ENCODE data around the gene C9orf153. TPM values are rescaled to one million over a fixed set of nuclear protein-coding genes. Genes with fewer than 3 reads are reported as not detected.

Gene C9orf153
- total and polyA plus RNA-seq, 2 donors (not counting 1 experiment from before 2014, with no cell fraction given): 0.67 TPM; not detected in 1

DNA sequence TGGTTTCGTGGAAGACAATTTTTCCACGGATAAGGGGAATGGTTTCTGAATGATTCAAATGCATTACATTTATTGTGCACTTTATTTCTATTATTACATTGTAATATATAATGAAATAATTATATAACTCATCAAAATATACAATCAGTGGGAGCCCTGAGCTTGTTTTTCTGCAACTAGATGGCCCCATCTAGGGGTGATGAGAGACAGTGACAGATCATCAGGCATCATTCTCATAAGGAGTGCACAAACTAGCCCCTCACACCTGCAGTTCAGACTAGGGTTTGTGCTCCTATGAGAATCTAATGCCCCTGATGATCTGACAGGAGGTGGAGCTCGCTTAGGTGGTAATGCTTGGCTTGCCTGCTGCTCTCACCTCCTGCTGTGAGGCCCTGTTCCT is 16.5 kb upstream of the C9orf153 start:
- no peak for TF ChIP-seq EZH2 (IDR thresholded peaks at IDR 0.05; ENCODE audit: borderline replicate concordance, insufficient read depth, low read depth, low read length, poor library complexity, severe bottlenecking)
- TF ChIP-seq, protein P1, sequence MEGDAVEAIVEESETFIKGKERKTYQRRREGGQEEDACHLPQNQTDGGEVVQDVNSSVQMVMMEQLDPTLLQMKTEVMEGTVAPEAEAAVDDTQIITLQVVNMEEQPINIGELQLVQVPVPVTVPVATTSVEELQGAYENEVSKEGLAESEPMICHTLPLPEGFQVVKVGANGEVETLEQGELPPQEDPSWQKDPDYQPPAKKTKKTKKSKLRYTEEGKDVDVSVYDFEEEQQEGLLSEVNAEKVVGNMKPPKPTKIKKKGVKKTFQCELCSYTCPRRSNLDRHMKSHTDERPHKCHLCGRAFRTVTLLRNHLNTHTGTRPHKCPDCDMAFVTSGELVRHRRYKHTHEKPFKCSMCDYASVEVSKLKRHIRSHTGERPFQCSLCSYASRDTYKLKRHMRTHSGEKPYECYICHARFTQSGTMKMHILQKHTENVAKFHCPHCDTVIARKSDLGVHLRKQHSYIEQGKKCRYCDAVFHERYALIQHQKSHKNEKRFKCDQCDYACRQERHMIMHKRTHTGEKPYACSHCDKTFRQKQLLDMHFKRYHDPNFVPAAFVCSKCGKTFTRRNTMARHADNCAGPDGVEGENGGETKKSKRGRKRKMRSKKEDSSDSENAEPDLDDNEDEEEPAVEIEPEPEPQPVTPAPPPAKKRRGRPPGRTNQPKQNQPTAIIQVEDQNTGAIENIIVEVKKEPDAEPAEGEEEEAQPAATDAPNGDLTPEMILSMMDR (IDR thresholded peaks at IDR 0.05): no peak

DNA sequence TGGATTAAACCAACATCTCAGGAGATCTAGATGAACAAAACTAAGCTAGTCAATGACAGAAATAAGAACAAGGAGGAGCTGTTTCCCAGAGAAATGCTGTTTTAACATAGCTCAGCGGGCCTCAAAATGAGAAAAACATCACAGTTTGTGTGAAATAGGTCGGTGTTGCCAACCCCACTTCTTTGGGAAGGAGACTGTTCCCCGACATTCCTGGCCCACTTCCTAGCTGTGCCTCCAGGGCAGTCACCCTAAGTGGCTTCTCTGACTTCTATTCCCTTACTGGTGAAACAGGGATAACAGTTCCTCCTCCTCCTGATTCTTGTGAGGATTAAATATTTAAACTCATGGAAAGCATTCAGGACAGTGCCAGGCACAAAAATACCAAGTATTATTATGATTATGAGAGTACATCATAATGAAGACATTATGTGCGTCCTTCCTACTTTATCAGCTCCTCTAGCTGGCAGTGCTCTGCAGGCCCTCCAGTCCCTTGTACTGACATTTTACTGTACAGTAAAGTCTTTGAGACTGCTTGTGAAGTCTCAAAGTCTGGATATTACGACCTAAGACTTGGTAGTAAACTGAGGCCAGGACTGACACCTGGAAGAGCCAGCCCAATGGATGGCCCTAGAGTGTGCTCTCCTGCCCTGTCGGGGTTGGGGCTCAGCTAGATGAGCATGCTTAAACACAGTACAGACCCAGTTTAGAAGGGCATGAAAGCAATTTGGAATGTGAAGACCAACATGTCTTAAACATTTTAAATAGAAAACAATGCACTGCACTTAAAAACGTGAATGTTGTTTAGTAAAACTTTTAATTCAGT is 15.6 kb upstream of the C9orf153 start:
- Mint-ChIP-seq H3K4me3 (no peak overlapping the region), H3K9me3 (ENCODE audit: insufficient read depth) (no peaks in the 10 kb centered on the region), H3K27ac (no peak overlapping the region), H3K27me3 (no peaks in the 10 kb centered on the region), H3K4me1 (peaks cover 10% of the 10 kb centered on the region)
- peaks cover 28% of the 10 kb centered on the region for H3K79me2 ChIP-seq (ENCODE audit: control insufficient read depth, insufficient read depth, low read length)
- no peak overlapping the region for H3K9ac ChIP-seq (ENCODE audit: low read length)
- no peak overlapping the region for H3K4me3 ChIP-seq (ENCODE audit: control extremely low read depth in 1 of 5, extremely low read depth in 1 of 5, insufficient read depth in 1 of 5, low read depth in 2 of 5, low read length in 4 of 5)
- peaks cover 10 to 20% of the 10 kb centered on the region in 2 experiments for H3K36me3 ChIP-seq (replicated peaks in 1 of 2; ENCODE audit: control extremely low read depth in 1 of 2, control insufficient read depth in 1 of 2, extremely low read depth in 1 of 2, insufficient read depth in 2 of 2, low read length in 1 of 2)
- ChIA-PET POLR2A (interaction anchor here (0.6 kb wide), 1 partner anchor 8 kb away, joined by 12 read pairs; no protein-coding TSS in a partner anchor), CTCF (interaction anchor here (1.5 kb wide), 1 partner anchor 458 kb away, joined by 3 read pairs; no protein-coding TSS in a partner anchor)
- WGBS (ENCODE audit: insufficient coverage): 100% methylated on average over 3 of the region's 7 CpGs
- H3K4me1 ChIP-seq (ENCODE audit: control insufficient read depth in 2 of 2, insufficient read depth in 2 of 2, low read length in 2 of 2): no peaks in the 10 kb centered on the region
- no peak overlapping the region for H3K4me2 ChIP-seq (replicated peaks; ENCODE audit: low read depth, low read length, poor library complexity, severe bottlenecking)
- ATAC-seq (ENCODE audit: low read depth) (no peak), DNase-seq (no peak)
- peaks cover 27% of the 10 kb centered on the region for H4K20me1 ChIP-seq (ENCODE audit: control insufficient read depth, insufficient read depth, low read length, poor library complexity, severe bottlenecking)
- intact Hi-C loops (cut with micrococcal nuclease): no loop called here
- no peaks in the 10 kb centered on the region for H3K27me3 ChIP-seq (replicated peaks in 1 of 4; ENCODE audit: control extremely low read depth in 1 of 4, control insufficient read depth in 3 of 4, insufficient read depth in 4 of 4, low read length in 3 of 4)
- no peak overlapping the region for H3K27ac ChIP-seq (ENCODE audit: low read length in 2 of 2)
- TF ChIP-seq, protein P1 (IDR thresholded peaks at IDR 0.05): no peak
- TF ChIP-seq EZH2 (IDR thresholded peaks at IDR 0.05; ENCODE audit: borderline replicate concordance, insufficient read depth, low read depth, low read length, poor library complexity, severe bottlenecking): no peak
- no peak overlapping the region for H2AFZ ChIP-seq (ENCODE audit: insufficient read depth, low read depth, low read length, poor library complexity, severe bottlenecking)
- peaks cover 0 to 2% (median 0%) of the 10 kb centered on the region in 3 donors for H3K9me3 ChIP-seq (ENCODE audit: control extremely low read depth in 1 of 3, control insufficient read depth in 2 of 3, insufficient read depth in 1 of 3, low read length in 2 of 3)

More for the DNA sequence above, 16.5 kb upstream of the C9orf153 start:
- CTCF ChIA-PET: interaction anchor here (1.5 kb wide), 1 partner anchor 459 kb away, joined by 3 read pairs; no protein-coding TSS in a partner anchor
- no peak for ATAC-seq (ENCODE audit: low read depth)
- peaks cover 10 to 20% of the 10 kb centered on the region in 2 experiments for H3K36me3 ChIP-seq (replicated peaks in 1 of 2; ENCODE audit: control extremely low read depth in 1 of 2, control insufficient read depth in 1 of 2, extremely low read depth in 1 of 2, insufficient read depth in 2 of 2, low read length in 1 of 2)
- no peak overlapping the region for H2AFZ ChIP-seq (ENCODE audit: insufficient read depth, low read depth, low read length, poor library complexity, severe bottlenecking)
- H3K4me3 ChIP-seq (ENCODE audit: control extremely low read depth in 1 of 5, extremely low read depth in 1 of 5, insufficient read depth in 1 of 5, low read depth in 2 of 5, low read length in 4 of 5): no peak overlapping the region
- H3K9ac ChIP-seq (ENCODE audit: low read length): no peak overlapping the region
- H3K79me2 ChIP-seq (ENCODE audit: control insufficient read depth, insufficient read depth, low read length): peaks cover 35% of the 10 kb centered on the region
- no peak overlapping the region for H3K27ac ChIP-seq (ENCODE audit: low read length in 2 of 2)
- no peak overlapping the region for H3K4me2 ChIP-seq (replicated peaks; ENCODE audit: low read depth, low read length, poor library complexity, severe bottlenecking)
- H4K20me1 ChIP-seq (ENCODE audit: control insufficient read depth, insufficient read depth, low read length, poor library complexity, severe bottlenecking): peaks cover 33% of the 10 kb centered on the region
- intact Hi-C loops (cut with micrococcal nuclease): no loop called here
- no peak overlapping the region for H3K27ac Mint-ChIP-seq
- H3K9me3 ChIP-seq (ENCODE audit: control extremely low read depth in 1 of 3, control insufficient read depth in 2 of 3, insufficient read depth in 1 of 3, low read length in 2 of 3): peaks cover 0 to under 1% (median 0%) of the 10 kb centered on the region in 3 donors
- no peaks in the 10 kb centered on the region for H3K4me1 ChIP-seq (ENCODE audit: control insufficient read depth in 2 of 2, insufficient read depth in 2 of 2, low read length in 2 of 2)
- POLR2A ChIA-PET: interaction anchor here (0.6 kb wide), 1 partner anchor 9 kb away, joined by 12 read pairs; no protein-coding TSS in a partner anchor
- peaks cover 12% of the 10 kb centered on the region for H3K4me1 Mint-ChIP-seq
- WGBS (ENCODE audit: insufficient coverage): 89% methylated on average over 1 of the region's 3 CpGs
- no peaks in the 10 kb centered on the region for H3K9me3 Mint-ChIP-seq (ENCODE audit: insufficient read depth)
- no peaks in the 10 kb centered on the region for H3K27me3 Mint-ChIP-seq
- no peak for DNase-seq
- no peaks in the 10 kb centered on the region for H3K27me3 ChIP-seq (replicated peaks in 1 of 4; ENCODE audit: control extremely low read depth in 1 of 4, control insufficient read depth in 3 of 4, insufficient read depth in 4 of 4, low read length in 3 of 4)
- no peak overlapping the region for H3K4me3 Mint-ChIP-seq
